ENCODE data around the gene SLC35F6. TPM values are rescaled to one million over a fixed set of nuclear protein-coding genes. Genes with fewer than 3 reads are reported as not detected.
A peak's percentile ranks its signal among the peaks of the same experiment; 100 is the strongest.

SLC35F6 gene
- 15.8 TPM for polyA plus RNA-seq (ENCODE audit: insufficient read length)
- long read RNA-seq, donor 1, transcript SLC35F6-201 (6 exons, 3,898 nt): major isoform, 15 of 22 reads
- long read RNA-seq, donor 1, partial matches to known transcripts: 6 of 22 reads
- long read RNA-seq, donor 1, other reads (novel, unspliced or antisense): 0 of 22 reads
- long read RNA-seq, donor 2, partial matches to known transcripts: 10 of 14 reads
- long read RNA-seq, donor 2, other reads (novel, unspliced or antisense): 0 of 14 reads
- long read RNA-seq, donor 3, transcript SLC35F6-201 (6 exons, 3,898 nt): major isoform, 5 of 5 reads
- long read RNA-seq, donor 3, partial matches to known transcripts: 0 of 5 reads
- long read RNA-seq, donor 3, other reads (novel, unspliced or antisense): 0 of 5 reads
- long read RNA-seq, donor 4: 0 reads
- long read RNA-seq, donor 5, partial matches to known transcripts: 0 of 2 reads
- long read RNA-seq, donor 5, other reads (novel, unspliced or antisense): 0 of 2 reads
- long read RNA-seq, donor 6, transcript SLC35F6-201 (6 exons, 3,898 nt): major isoform, 7 of 7 reads
- long read RNA-seq, donor 6, partial matches to known transcripts: 0 of 7 reads
- long read RNA-seq, donor 6, other reads (novel, unspliced or antisense): 0 of 7 reads
- long read RNA-seq, donor 7, transcript SLC35F6-201 (6 exons, 3,898 nt): major isoform, 7 of 9 reads
- long read RNA-seq, donor 7, partial matches to known transcripts: 0 of 9 reads
- long read RNA-seq, donor 7, other reads (novel, unspliced or antisense): 0 of 9 reads
- long read RNA-seq, donor 8, partial matches to known transcripts: 0 of 1 reads
- long read RNA-seq, donor 8, other reads (novel, unspliced or antisense): 0 of 1 reads

- DNase-seq: peak; percentile 83
These were observed at the start of gene SLC35F6 for GRCh38 chr2:26764078-26764887. SLC35F6 (plus strand) TSS chr2:26764284; CDS start chr2:26764350, 66 bp downstream.

- no peak for DNase-seq
These were observed 48.4 kb upstream of the SLC35F6 start for GRCh38 chr2:26715528-26716270.

GRCh38 chr2:26716340-26716739 is 47.7 kb upstream of the SLC35F6 start:
- DNase-seq: no peak

GRCh38 chr2:26716769-26717168 is 47.3 kb upstream of the SLC35F6 start:
- no peak for DNase-seq

GRCh38 chr2:26717362-26717761 is 46.7 kb upstream of the SLC35F6 start:
- DNase-seq: no peak

- no peak for DNase-seq
These were observed 45.0 kb upstream of the SLC35F6 start for GRCh38 chr2:26718949-26719686.

- DNase-seq: peak; percentile 33
These were observed 43.6 kb upstream of the SLC35F6 start for GRCh38 chr2:26720322-26721114.

GRCh38 chr2:26721115-26722032 is 42.7 kb upstream of the SLC35F6 start:
- DNase-seq: no peak

GRCh38 chr2:26722328-26722727 is 41.8 kb upstream of the SLC35F6 start:
- no peak for DNase-seq

- DNase-seq: no peak
These were observed 41.2 kb upstream of the SLC35F6 start for GRCh38 chr2:26722911-26723310.

- no peak for DNase-seq
These were observed 40.6 kb upstream of the SLC35F6 start for GRCh38 chr2:26723475-26723874.

- DNase-seq: no peak
These were observed 39.9 kb upstream of the SLC35F6 start for GRCh38 chr2:26723991-26724750.

GRCh38 chr2:26724784-26725520 is 39.1 kb upstream of the SLC35F6 start:
- no peak for DNase-seq

GRCh38 chr2:26725521-26725820 is 38.6 kb upstream of the SLC35F6 start:
- no peak for DNase-seq

GRCh38 chr2:26726228-26726627 is 37.9 kb upstream of the SLC35F6 start:
- DNase-seq: no peak

GRCh38 chr2:26727641-26728561 is 36.2 kb upstream of the SLC35F6 start:
- DNase-seq: no peak
